ENCODE data around the gene PTDSS2. TPM values are rescaled to one million over a fixed set of nuclear protein-coding genes. Genes with fewer than 3 reads are reported as not detected.
"Not testable (repeated sequence)": the region's sequence is repeated elsewhere in the genome, so short reads cannot be mapped to it uniquely, and the experiment has no call there.

The PTDSS2 gene
- total RNA-seq, 1 donor from 2014 or later: 26.3 TPM

- FAIRE-seq (no peak), DNase-seq (ENCODE audit: low read depth) (no peak)
- peaks cover 14% of the 10 kb centered on the region for H3K36me3 ChIP-seq (ENCODE audit: control insufficient read depth, insufficient read depth, low read length)
- H3K4me3 ChIP-seq (ENCODE audit: low read depth, low read length): no peak overlapping the region
- TF ChIP-seq, protein P1, sequence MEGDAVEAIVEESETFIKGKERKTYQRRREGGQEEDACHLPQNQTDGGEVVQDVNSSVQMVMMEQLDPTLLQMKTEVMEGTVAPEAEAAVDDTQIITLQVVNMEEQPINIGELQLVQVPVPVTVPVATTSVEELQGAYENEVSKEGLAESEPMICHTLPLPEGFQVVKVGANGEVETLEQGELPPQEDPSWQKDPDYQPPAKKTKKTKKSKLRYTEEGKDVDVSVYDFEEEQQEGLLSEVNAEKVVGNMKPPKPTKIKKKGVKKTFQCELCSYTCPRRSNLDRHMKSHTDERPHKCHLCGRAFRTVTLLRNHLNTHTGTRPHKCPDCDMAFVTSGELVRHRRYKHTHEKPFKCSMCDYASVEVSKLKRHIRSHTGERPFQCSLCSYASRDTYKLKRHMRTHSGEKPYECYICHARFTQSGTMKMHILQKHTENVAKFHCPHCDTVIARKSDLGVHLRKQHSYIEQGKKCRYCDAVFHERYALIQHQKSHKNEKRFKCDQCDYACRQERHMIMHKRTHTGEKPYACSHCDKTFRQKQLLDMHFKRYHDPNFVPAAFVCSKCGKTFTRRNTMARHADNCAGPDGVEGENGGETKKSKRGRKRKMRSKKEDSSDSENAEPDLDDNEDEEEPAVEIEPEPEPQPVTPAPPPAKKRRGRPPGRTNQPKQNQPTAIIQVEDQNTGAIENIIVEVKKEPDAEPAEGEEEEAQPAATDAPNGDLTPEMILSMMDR (IDR thresholded peaks at IDR 0.05; ENCODE audit: insufficient read depth, low read length, severe bottlenecking): no peak
- H3K27me3 ChIP-seq (ENCODE audit: control insufficient read depth, insufficient read depth, low read length): no peaks in the 10 kb centered on the region
These were observed 41.0 kb upstream of the PTDSS2 start for GRCh38 chr11:409008-409599.

DNA sequence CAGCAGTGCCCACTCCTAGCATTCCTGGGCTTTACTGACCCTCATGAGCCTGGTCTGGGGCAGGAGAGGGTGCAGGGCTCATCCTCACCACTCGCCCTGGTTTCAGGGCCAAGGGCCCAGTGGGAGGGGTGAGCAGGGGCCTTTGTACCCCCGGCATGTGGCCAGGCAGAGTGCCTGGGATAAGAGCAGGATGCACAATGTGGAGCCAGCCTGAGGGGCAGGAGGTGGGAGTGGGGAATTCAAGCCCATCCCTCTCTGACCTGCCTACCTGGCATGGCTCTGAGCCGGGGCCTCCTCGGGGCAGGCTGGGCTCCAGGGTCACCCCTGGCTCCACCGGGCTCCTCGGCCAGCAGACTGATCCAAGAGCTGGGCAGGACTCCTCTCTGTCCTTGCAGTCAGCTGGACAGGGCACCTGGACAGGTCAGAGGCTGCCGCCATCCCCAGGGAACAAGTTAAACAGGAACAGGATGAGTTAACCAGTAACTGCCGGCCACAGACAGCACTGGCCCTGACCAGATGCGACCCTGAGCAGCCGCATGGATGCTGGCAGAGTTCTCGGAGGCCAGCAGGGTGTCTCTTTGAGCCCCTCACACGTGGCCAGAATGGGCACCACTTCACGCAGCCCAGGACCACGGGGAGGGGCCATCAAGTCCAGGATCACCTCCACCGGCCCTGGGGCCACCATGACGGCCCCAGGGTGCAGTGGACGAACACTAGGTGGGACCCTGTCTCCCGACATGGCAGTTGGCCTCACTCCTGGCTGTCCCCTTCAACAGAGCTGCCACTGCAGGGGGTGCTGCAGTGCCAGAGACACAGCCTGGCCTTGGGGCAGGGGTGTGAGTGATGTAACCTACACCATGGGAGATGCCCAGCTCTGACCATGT, 40.2 kb upstream of the PTDSS2 start:
- H3K36me3 ChIP-seq (ENCODE audit: control insufficient read depth, insufficient read depth, low read length): peaks cover 7% of the 10 kb centered on the region
- H3K4me3 ChIP-seq (ENCODE audit: low read depth, low read length): no peak overlapping the region
- TF ChIP-seq, protein P1 (IDR thresholded peaks at IDR 0.05; ENCODE audit: insufficient read depth, low read length, severe bottlenecking): no peak
- FAIRE-seq: no peak
- no peaks in the 10 kb centered on the region for H3K27me3 ChIP-seq (ENCODE audit: control insufficient read depth, insufficient read depth, low read length)
- no peak for DNase-seq (ENCODE audit: low read depth)

- not testable (repeated sequence) for FAIRE-seq; H3K27me3 ChIP-seq (ENCODE audit: control insufficient read depth, insufficient read depth, low read length); DNase-seq (ENCODE audit: low read depth)
These were observed 39.4 kb upstream of the PTDSS2 start for GRCh38 chr11:410711-411110.

GRCh38 chr11:411520-411919, 38.6 kb upstream of the PTDSS2 start:
- FAIRE-seq; H3K36me3 ChIP-seq (ENCODE audit: control insufficient read depth, insufficient read depth, low read length); H3K4me3 ChIP-seq (ENCODE audit: low read depth, low read length); DNase-seq (ENCODE audit: low read depth); H3K27me3 ChIP-seq (ENCODE audit: control insufficient read depth, insufficient read depth, low read length): not testable (repeated sequence)

More at GRCh38 chr11:410711-411110, 39.4 kb upstream of the PTDSS2 start:
- not testable (repeated sequence) for H3K4me3 ChIP-seq (ENCODE audit: low read depth, low read length); H3K36me3 ChIP-seq (ENCODE audit: control insufficient read depth, insufficient read depth, low read length)

- peaks cover 3% of the 10 kb centered on the region for H3K36me3 ChIP-seq (ENCODE audit: control insufficient read depth, insufficient read depth, low read length)
- no peaks in the 10 kb centered on the region for H3K27me3 ChIP-seq (ENCODE audit: control insufficient read depth, insufficient read depth, low read length)
- no peak overlapping the region for H3K4me3 ChIP-seq (ENCODE audit: low read depth, low read length)
- DNase-seq (ENCODE audit: low read depth) (no peak), FAIRE-seq (no peak)
- TF ChIP-seq, protein P1 (IDR thresholded peaks at IDR 0.05; ENCODE audit: insufficient read depth, low read length, severe bottlenecking): no peak
These were observed 37.4 kb upstream of the PTDSS2 start for GRCh38 chr11:412641-413119.

DNA sequence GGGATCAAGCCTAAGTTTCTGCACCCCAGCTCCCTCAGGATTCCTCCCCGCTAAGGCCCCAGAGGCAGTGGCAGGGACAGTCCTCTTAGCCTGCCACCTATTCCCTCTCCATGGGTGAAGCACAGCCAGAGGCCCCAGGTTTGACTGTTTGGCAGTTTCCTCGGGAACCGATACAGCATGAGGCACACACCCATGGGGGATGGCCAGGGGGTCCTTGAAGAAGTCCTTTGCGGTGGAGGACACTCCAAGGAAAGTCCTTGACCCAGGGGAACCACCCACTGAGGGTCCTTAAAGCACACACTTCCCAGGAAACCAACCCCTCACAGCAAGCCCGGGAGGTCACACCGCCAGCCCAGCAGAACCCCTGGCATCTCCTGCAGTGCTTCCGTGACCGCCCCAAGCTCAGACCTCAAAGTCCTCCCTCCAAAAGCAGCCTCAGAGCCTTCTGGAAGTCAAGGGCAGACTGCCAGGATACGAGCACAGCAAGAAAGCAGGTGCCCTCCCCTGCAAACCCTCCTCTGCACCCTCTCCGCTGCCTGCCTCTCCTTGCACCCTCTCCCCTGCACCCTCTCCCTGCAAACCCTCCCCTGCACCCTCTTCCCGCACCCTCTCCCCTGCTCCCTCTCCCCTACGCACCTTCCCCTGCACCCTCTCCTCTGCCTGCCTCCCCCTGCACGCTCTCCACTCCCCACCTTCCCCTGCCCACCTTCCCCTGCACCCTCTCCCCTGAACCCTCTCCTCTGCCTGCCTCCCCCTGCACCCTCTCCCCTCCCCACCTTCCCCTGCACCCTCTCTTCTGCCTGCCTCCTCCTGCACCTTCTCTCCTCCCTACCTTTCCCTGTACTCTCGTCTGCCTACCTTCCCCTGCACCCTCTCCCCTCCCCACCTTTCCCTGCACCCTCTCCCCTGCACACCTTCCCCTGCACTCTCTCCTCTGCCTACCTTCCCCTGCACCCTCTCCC, 36.7 kb upstream of the PTDSS2 start:
- no peak for FAIRE-seq
- no peak overlapping the region for H3K4me3 ChIP-seq (ENCODE audit: low read depth, low read length)
- TF ChIP-seq, protein P1 (IDR thresholded peaks at IDR 0.05; ENCODE audit: insufficient read depth, low read length, severe bottlenecking): no peak

More for the DNA sequence above, 36.7 kb upstream of the PTDSS2 start:
- Histone ChIP-seq H3K27me3 (ENCODE audit: control insufficient read depth, insufficient read depth, low read length) (no peaks in the 10 kb centered on the region), H3K36me3 (ENCODE audit: control insufficient read depth, insufficient read depth, low read length) (peaks cover under 1% of the 10 kb centered on the region)
- no peak for DNase-seq (ENCODE audit: low read depth)

Data from bronchial epithelial cell (primary cell).